NT2/D1 (cell line): ENCODE results near the gene MIER2.

Experiments
- SUZ12 ChIP-seq: IDR thresholded peaks from 2 replicates; pipeline ENCODE4 v1.6.1; 2011; ENCODE audit not compliant: insufficient read length, insufficient read depth; ENCODE audit errors: extremely low read depth
- YY1 ChIP-seq: IDR thresholded peaks from 2 replicates; pipeline ENCODE4 v1.6.1; 2011; ENCODE audit not compliant: insufficient read length, insufficient read depth
- ZNF274 ChIP-seq: IDR thresholded peaks from 2 replicates; pipeline ENCODE4 v1.6.1; 2011; ENCODE audit warnings: mild to moderate bottlenecking, low read depth, low read length

DNA sequence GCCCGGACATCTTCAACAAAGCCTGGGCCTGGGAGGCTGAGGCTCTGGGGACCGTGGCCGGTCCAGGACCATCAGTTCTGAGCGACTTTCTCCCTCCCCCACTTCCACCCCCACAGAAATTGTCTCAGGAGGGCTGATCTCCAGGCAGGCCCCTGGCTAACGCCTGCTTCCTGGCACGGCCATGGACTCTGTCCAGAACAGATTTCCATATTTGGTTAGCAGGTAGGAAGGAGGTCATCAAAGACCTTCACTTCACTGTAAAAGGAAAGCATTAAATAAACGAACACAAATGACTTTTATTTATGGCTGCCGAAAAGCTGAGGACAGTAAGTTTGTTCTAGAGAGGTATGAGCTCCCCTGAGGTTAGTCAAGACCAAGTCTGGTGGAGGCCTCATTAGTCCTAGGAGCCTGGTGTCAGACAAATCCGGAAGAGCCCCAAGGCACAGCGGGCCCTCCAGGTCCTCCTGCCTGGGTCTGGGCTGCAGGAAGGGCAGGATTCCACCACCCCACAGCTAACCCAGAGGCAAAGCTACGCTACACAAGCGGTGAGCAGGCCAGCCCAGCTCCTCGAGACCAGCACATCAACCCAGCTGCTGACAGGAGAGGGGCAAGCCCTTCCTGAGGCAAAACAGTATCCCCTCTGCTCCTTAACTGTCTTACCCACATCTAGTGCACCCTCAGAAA is 48.8 kb downstream of the MIER2 start:
- TF ChIP-seq SUZ12 (no peak), ZNF274 (no peak), YY1 (no peak)
